Panc1 (cell line): ENCODE data around the gene AMBRA1. TPM values are rescaled to one million over a fixed set of nuclear protein-coding genes. Genes with fewer than 3 reads are reported as not detected.

Source experiments
- ATAC-seq: fragments of 200-7000 bp; cut with Tn5 transposase; 2 replicates; pipeline ENCODE4 v1.9.1; 2020; ENCODE audit warnings: mild to moderate bottlenecking, moderate library complexity
- BruUV-seq: library from RNA; stranded (reverse); fragments of 400-500 nt; replicated peaks from 2 replicates; lab custom pipeline; 2021; lab: Mats Ljungman, UMichigan
- CTCF ChIA-PET: fragments of 300-600 bp; sonication (Branson Sonifier 250); formaldehyde crosslinking; loops from one replicate; lab custom pipeline; 2022; ENCODE audit warnings: antibody characterized with exemption; lab: Charles Lee
- POLR2A ChIA-PET: fragments of 300-600 bp; sonication (Branson Sonifier 250); formaldehyde crosslinking; loops from one replicate; lab custom pipeline; 2022; ENCODE audit warnings: antibody characterized with exemption; lab: Charles Lee
- DNase-seq: peaks from one replicate; pipeline ENCODE4 v3.0.0-alpha.2; 2010; ENCODE audit warnings: low read depth, low spot score
- H3K27ac ChIP-seq: 2 replicates; pipeline ENCODE4 v1.5.1; 2011; ENCODE audit warnings: mild to moderate bottlenecking, low read length, inconsistent platforms
- H3K27me3 ChIP-seq: fragments of 200-500 bp; sonication (Bioruptor generic); 2 replicates; pipeline ENCODE4 v1.6.0; 2014; ENCODE audit warnings: low read length, inconsistent platforms; ENCODE audit not compliant: control insufficient read depth, insufficient read depth
- H3K36me3 ChIP-seq: fragments of 200-500 bp; sonication (Bioruptor generic); 2 replicates; pipeline ENCODE4 v1.5.1; 2014; ENCODE audit warnings: inconsistent platforms, mild to moderate bottlenecking, low read length, moderate library complexity; ENCODE audit not compliant: control insufficient read depth, insufficient read depth
- H3K4me1 ChIP-seq: 2 replicates; pipeline ENCODE4 v1.5.1; 2011; ENCODE audit warnings: inconsistent platforms, mild to moderate bottlenecking, low read length, moderate library complexity; ENCODE audit not compliant: control insufficient read depth, insufficient read depth
- H3K4me3 ChIP-seq, 2 experiments: 2 replicates each; pipeline ENCODE4 v1.5.1; 2011 to 2012; ENCODE audit warnings: low read depth in 2 of 2, low read length in 2 of 2, mild to moderate bottlenecking in 2 of 2, inconsistent platforms in 1 of 2, moderate library complexity in 1 of 2
- H3K9me3 ChIP-seq: fragments of 200-500 bp; sonication (Bioruptor generic); 2 replicates; pipeline ENCODE4 v1.5.1; 2014; ENCODE audit warnings: low read depth, mild to moderate bottlenecking, inconsistent platforms, low read length, moderate library complexity; ENCODE audit not compliant: control insufficient read depth, insufficient read depth
- CTCF ChIP-seq: fragments of 450-650 bp; IDR thresholded peaks from 2 replicates; pipeline ENCODE4 v1.5.1; 2017; ENCODE audit warnings: mild to moderate bottlenecking
- POLR2AphosphoS5 ChIP-seq: IDR thresholded peaks from 2 replicates; pipeline ENCODE4 v1.6.1; 2012; ENCODE audit warnings: mild to moderate bottlenecking, low read depth, low read length, moderate library complexity
- REST ChIP-seq, 2 experiments: IDR thresholded peaks; 2 replicates each; pipeline ENCODE4 v1.6.1; 2011 to 2012; ENCODE audit warnings: low read depth in 2 of 2, control low read depth in 1 of 2, low read length in 1 of 2, mild to moderate bottlenecking in 1 of 2, moderate library complexity in 1 of 2; ENCODE audit not compliant: insufficient read depth in 1 of 2
- SIN3A ChIP-seq: IDR thresholded peaks from 2 replicates; pipeline ENCODE4 v1.6.1; 2012; ENCODE audit warnings: low read depth, mild to moderate bottlenecking, low read length, moderate library complexity, borderline replicate concordance; ENCODE audit not compliant: insufficient read depth
- TCF7L2 ChIP-seq: IDR thresholded peaks from 2 replicates; pipeline ENCODE4 v1.6.1; 2011; ENCODE audit warnings: mild to moderate bottlenecking, low read depth, low read length, inconsistent platforms
- in situ Hi-C: cut with HindIII; loops from 2 replicates; pipeline ENCODE4 v1.10.0; 2016; ENCODE audit warnings: low sequenced_read_pairs, low pct_unique_long_range_greater_than_20kb
- intact Hi-C: fragments of 100-400 bp; cut with micrococcal nuclease; formaldehyde crosslinking; loops from one replicate; pipeline ENCODE4 v1.10.0; 2022; ENCODE audit not compliant: unreplicated experiment
- total RNA-seq: library from RNA; stranded (reverse); gene quantifications from one replicate; pipeline ENCODE4 v1.2.1, GENCODE V29; 2021; ENCODE audit not compliant: unreplicated experiment

Gene AMBRA1
- total RNA-seq, 1 experiment from 2014 or later, result 40.0 TPM

- POLR2A ChIA-PET, result interaction anchor here (1.0 kb wide), 1 partner anchor 39 kb away, joined by 3 read pairs; no protein-coding TSS in a partner anchor
- peak; percentile 92 for ATAC-seq
- TF ChIP-seq SIN3A (no peak), POLR2AphosphoS5 (no peak), CTCF (peak; percentile 95), TCF7L2 (no peak), REST (IDR thresholded peaks at IDR 0.05; ENCODE audit: insufficient read depth in 1 of 2, low read depth in 2 of 2, low read length in 1 of 2) (no peak)
- CTCF ChIA-PET, result interaction anchor here (0.7 to 1.6 kb wide), 6 partner anchors 14 to 140 kb away, joined by 3 to 8 read pairs (median 4); no protein-coding TSS in a partner anchor
- Histone ChIP-seq H3K27me3 (no peaks in the 10 kb centered on the region), H3K4me1 (no peaks in the 10 kb centered on the region), H3K4me3 (no peak overlapping the region), H3K9me3 (peaks cover 7% of the 10 kb centered on the region; the same call in 1 of the 2 replicates), H3K27ac (no peak overlapping the region), H3K36me3 (no peaks in the 10 kb centered on the region)
- intact Hi-C loops, result no loop called here
- in situ Hi-C loops, result no loop called here
- DNase-seq, result peak; percentile 46
- no TSS peak for BruUV-seq
These were observed 64.5 kb downstream of the AMBRA1 start for GRCh38 chr11:46529095-46529905.

GRCh38 chr11:46528445-46529094 is 65.3 kb downstream of the AMBRA1 start:
- no peak for ATAC-seq
- in situ Hi-C loops (no loop called here), intact Hi-C loops (no loop called here)
- ChIA-PET CTCF (interaction anchor here (1.0 to 1.6 kb wide), 4 partner anchors 38 to 139 kb away, joined by 3 to 8 read pairs (median 6); no protein-coding TSS in a partner anchor), POLR2A (interaction anchor here (1.0 kb wide), 1 partner anchor 39 kb away, joined by 3 read pairs; no protein-coding TSS in a partner anchor)
- Histone ChIP-seq H3K36me3 (no peaks in the 10 kb centered on the region), H3K27me3 (no peaks in the 10 kb centered on the region), H3K9me3 (peaks cover 7% of the 10 kb centered on the region; the same call in 1 of the 2 replicates), H3K27ac (no peak overlapping the region), H3K4me1 (peaks cover under 1% of the 10 kb centered on the region; the same call in 1 of the 2 replicates), H3K4me3 (no peak overlapping the region)
- BruUV-seq, result no TSS peak
- TF ChIP-seq POLR2AphosphoS5 (no peak), CTCF (no peak), REST (IDR thresholded peaks at IDR 0.05; ENCODE audit: insufficient read depth in 1 of 2, low read depth in 2 of 2, low read length in 1 of 2) (no peak), SIN3A (no peak), TCF7L2 (no peak)
- no peak for DNase-seq
